Measurements from ENCODE around the gene RASAL2. TPM values are rescaled to one million over a fixed set of nuclear protein-coding genes. Genes with fewer than 3 reads are reported as not detected.

Gene RASAL2
- total RNA-seq, 1 experiment from 2014 or later: 31.6 TPM

GRCh38 chr1:178060789-178061556 lies 32.9 kb upstream of the RASAL2 start:
- no peak for ATAC-seq
- CTCF ChIA-PET: interaction anchor here (1.0 kb wide), 1 partner anchor 24 kb away, joined by 3 read pairs; no protein-coding TSS in a partner anchor
- no peak overlapping the region for H3K27ac ChIP-seq (ENCODE audit: low read length)
- no peak overlapping the region for H3K4me3 ChIP-seq (ENCODE audit: low read depth in 2 of 2, low read length in 2 of 2)
- POLR2A ChIA-PET: interaction anchor here (1.0 kb wide), 1 partner anchor 43 kb away, joined by 3 read pairs; no protein-coding TSS in a partner anchor
- in situ Hi-C loops (cut with HindIII; ENCODE audit: low pct_unique_long_range_greater_than_20kb, low sequenced_read_pairs) (no loop called here), intact Hi-C loops (cut with micrococcal nuclease; ENCODE audit: unreplicated experiment) (no loop called here)
- peaks cover 10% of the 10 kb centered on the region for H3K4me1 ChIP-seq (ENCODE audit: control insufficient read depth, insufficient read depth, low read length)
- TF ChIP-seq POLR2AphosphoS5 (IDR thresholded peaks at IDR 0.05; ENCODE audit: low read depth, low read length): no peak
- TF ChIP-seq SIN3A (IDR thresholded peaks at IDR 0.05; ENCODE audit: borderline replicate concordance, insufficient read depth, low read depth, low read length): no peak
- no peak for TF ChIP-seq TCF7L2 (IDR thresholded peaks at IDR 0.05; ENCODE audit: low read depth, low read length)
- TF ChIP-seq, protein P1, sequence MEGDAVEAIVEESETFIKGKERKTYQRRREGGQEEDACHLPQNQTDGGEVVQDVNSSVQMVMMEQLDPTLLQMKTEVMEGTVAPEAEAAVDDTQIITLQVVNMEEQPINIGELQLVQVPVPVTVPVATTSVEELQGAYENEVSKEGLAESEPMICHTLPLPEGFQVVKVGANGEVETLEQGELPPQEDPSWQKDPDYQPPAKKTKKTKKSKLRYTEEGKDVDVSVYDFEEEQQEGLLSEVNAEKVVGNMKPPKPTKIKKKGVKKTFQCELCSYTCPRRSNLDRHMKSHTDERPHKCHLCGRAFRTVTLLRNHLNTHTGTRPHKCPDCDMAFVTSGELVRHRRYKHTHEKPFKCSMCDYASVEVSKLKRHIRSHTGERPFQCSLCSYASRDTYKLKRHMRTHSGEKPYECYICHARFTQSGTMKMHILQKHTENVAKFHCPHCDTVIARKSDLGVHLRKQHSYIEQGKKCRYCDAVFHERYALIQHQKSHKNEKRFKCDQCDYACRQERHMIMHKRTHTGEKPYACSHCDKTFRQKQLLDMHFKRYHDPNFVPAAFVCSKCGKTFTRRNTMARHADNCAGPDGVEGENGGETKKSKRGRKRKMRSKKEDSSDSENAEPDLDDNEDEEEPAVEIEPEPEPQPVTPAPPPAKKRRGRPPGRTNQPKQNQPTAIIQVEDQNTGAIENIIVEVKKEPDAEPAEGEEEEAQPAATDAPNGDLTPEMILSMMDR (IDR thresholded peaks at IDR 0.05): no peak
- TF ChIP-seq, protein P2, sequence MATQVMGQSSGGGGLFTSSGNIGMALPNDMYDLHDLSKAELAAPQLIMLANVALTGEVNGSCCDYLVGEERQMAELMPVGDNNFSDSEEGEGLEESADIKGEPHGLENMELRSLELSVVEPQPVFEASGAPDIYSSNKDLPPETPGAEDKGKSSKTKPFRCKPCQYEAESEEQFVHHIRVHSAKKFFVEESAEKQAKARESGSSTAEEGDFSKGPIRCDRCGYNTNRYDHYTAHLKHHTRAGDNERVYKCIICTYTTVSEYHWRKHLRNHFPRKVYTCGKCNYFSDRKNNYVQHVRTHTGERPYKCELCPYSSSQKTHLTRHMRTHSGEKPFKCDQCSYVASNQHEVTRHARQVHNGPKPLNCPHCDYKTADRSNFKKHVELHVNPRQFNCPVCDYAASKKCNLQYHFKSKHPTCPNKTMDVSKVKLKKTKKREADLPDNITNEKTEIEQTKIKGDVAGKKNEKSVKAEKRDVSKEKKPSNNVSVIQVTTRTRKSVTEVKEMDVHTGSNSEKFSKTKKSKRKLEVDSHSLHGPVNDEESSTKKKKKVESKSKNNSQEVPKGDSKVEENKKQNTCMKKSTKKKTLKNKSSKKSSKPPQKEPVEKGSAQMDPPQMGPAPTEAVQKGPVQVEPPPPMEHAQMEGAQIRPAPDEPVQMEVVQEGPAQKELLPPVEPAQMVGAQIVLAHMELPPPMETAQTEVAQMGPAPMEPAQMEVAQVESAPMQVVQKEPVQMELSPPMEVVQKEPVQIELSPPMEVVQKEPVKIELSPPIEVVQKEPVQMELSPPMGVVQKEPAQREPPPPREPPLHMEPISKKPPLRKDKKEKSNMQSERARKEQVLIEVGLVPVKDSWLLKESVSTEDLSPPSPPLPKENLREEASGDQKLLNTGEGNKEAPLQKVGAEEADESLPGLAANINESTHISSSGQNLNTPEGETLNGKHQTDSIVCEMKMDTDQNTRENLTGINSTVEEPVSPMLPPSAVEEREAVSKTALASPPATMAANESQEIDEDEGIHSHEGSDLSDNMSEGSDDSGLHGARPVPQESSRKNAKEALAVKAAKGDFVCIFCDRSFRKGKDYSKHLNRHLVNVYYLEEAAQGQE (IDR thresholded peaks at IDR 0.05; ENCODE audit: insufficient read depth in 1 of 2, low read depth in 2 of 2, low read length in 1 of 2): no peak
- no peaks in the 10 kb centered on the region for H3K9me3 ChIP-seq (ENCODE audit: control insufficient read depth, insufficient read depth, low read depth, low read length)
- H3K36me3 ChIP-seq (ENCODE audit: control insufficient read depth, insufficient read depth, low read length): no peaks in the 10 kb centered on the region
- no peaks in the 10 kb centered on the region for H3K27me3 ChIP-seq (ENCODE audit: control insufficient read depth, insufficient read depth, low read length)
- BruUV-seq (replicated peaks): no TSS peak
- no peak for DNase-seq (ENCODE audit: low read depth, low spot score)

GRCh38 chr1:178061620-178062019 lies 32.3 kb upstream of the RASAL2 start:
- no peaks in the 10 kb centered on the region for H3K27me3 ChIP-seq (ENCODE audit: control insufficient read depth, insufficient read depth, low read length)
- TF ChIP-seq POLR2AphosphoS5 (IDR thresholded peaks at IDR 0.05; ENCODE audit: low read depth, low read length) (no peak), TCF7L2 (IDR thresholded peaks at IDR 0.05; ENCODE audit: low read depth, low read length) (no peak), SIN3A (IDR thresholded peaks at IDR 0.05; ENCODE audit: borderline replicate concordance, insufficient read depth, low read depth, low read length) (no peak)
- TF ChIP-seq, protein P1 (IDR thresholded peaks at IDR 0.05): no peak
- TF ChIP-seq, protein P2 (IDR thresholded peaks at IDR 0.05; ENCODE audit: insufficient read depth in 1 of 2, low read depth in 2 of 2, low read length in 1 of 2): no peak
- POLR2A ChIA-PET: interaction anchor here (1.0 kb wide), 1 partner anchor 42 kb away, joined by 3 read pairs; no protein-coding TSS in a partner anchor
- H3K4me1 ChIP-seq (ENCODE audit: control insufficient read depth, insufficient read depth, low read length): peaks cover 6% of the 10 kb centered on the region
- DNase-seq (ENCODE audit: low read depth, low spot score) (no peak), ATAC-seq (no peak)
- CTCF ChIA-PET: no interaction called here
- H3K9me3 ChIP-seq (ENCODE audit: control insufficient read depth, insufficient read depth, low read depth, low read length): no peaks in the 10 kb centered on the region
- no peak overlapping the region for H3K4me3 ChIP-seq (ENCODE audit: low read depth in 2 of 2, low read length in 2 of 2)
- in situ Hi-C loops (cut with HindIII; ENCODE audit: low pct_unique_long_range_greater_than_20kb, low sequenced_read_pairs): no loop called here
- BruUV-seq (replicated peaks): no TSS peak
- H3K27ac ChIP-seq (ENCODE audit: low read length): no peak overlapping the region
- no peaks in the 10 kb centered on the region for H3K36me3 ChIP-seq (ENCODE audit: control insufficient read depth, insufficient read depth, low read length)
- intact Hi-C loops (cut with micrococcal nuclease; ENCODE audit: unreplicated experiment): no loop called here
